22Rv1 (cell line): ENCODE measurements around the gene TJP3.

Source experiments
- CTCF ChIP-seq: fragments of 450-650 bp; IDR thresholded peaks from 2 replicates; pipeline ENCODE4 v1.5.1; 2017; ENCODE audit warnings: mild to moderate bottlenecking
- ZFX ChIP-seq: fragments of 450-650 bp; IDR thresholded peaks from 2 replicates; pipeline ENCODE4 v1.6.1; 2017; ENCODE audit warnings: antibody characterized with exemption, borderline replicate concordance

- no peak for TF ChIP-seq CTCF
- no peak for TF ChIP-seq ZFX
Measured at GRCh38 chr19:3669082-3669946, 38.9 kb upstream of the TJP3 start.
